GM12874 (cell line): ENCODE results near the gene DNAI1.

Experiments used
- TF ChIP-seq, protein P1 (sequence below): IDR thresholded peaks from 2 replicates; pipeline ENCODE4 v1.5.1; 2011; ENCODE audit warnings: low read depth, mild to moderate bottlenecking, control low read depth, low read length, moderate library complexity; ENCODE audit not compliant: insufficient read depth

The DNAI1 gene

DNA sequence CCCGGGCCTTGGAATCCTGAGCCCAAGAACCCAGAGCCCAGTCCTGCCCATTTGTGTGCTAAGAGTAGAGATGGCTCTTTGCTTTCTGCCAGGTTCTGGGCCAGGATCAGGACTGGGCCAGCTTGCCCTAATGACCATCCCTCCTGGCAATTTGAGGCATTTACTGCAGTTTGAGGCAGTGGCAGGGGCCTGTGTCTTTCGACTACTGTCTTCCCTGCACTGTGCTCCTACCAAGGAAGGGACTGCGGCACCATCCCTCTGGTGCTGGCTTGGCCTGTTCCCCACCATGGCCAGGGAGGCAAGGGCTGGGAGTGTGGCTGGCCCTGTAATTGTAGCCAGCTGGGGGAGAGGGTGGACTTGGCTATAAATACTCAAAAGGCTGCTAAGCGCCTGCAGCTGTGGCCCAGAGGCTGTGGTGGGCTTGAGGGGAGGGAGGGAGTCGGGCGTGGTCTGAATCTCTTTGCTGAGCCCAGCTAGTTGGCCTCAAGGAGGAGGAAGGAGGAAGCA, 59.6 kb downstream of the DNAI1 start:
- TF ChIP-seq, protein P1, sequence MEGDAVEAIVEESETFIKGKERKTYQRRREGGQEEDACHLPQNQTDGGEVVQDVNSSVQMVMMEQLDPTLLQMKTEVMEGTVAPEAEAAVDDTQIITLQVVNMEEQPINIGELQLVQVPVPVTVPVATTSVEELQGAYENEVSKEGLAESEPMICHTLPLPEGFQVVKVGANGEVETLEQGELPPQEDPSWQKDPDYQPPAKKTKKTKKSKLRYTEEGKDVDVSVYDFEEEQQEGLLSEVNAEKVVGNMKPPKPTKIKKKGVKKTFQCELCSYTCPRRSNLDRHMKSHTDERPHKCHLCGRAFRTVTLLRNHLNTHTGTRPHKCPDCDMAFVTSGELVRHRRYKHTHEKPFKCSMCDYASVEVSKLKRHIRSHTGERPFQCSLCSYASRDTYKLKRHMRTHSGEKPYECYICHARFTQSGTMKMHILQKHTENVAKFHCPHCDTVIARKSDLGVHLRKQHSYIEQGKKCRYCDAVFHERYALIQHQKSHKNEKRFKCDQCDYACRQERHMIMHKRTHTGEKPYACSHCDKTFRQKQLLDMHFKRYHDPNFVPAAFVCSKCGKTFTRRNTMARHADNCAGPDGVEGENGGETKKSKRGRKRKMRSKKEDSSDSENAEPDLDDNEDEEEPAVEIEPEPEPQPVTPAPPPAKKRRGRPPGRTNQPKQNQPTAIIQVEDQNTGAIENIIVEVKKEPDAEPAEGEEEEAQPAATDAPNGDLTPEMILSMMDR, result no peak

DNA sequence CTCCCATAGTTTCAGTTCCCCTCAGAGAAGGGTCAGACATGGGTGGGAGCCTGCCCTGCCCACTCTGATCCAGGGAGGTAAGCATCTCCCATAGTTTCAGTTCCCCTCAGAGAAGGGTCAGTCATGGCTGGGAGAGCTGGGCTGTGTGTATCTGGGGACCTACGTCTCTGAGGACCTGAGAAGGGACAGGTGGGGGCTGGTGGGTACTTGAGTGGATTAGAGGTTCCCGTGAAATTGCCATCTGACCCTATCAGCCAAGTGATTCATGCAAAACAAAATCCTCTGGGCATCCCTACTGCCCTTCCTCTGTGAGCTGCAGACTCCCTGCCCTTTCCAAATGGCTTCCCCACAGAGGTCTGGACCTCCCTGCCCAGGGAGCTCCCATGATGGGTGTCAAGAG, 60.3 kb downstream of the DNAI1 start:
- TF ChIP-seq, protein P1, result no peak

DNA sequence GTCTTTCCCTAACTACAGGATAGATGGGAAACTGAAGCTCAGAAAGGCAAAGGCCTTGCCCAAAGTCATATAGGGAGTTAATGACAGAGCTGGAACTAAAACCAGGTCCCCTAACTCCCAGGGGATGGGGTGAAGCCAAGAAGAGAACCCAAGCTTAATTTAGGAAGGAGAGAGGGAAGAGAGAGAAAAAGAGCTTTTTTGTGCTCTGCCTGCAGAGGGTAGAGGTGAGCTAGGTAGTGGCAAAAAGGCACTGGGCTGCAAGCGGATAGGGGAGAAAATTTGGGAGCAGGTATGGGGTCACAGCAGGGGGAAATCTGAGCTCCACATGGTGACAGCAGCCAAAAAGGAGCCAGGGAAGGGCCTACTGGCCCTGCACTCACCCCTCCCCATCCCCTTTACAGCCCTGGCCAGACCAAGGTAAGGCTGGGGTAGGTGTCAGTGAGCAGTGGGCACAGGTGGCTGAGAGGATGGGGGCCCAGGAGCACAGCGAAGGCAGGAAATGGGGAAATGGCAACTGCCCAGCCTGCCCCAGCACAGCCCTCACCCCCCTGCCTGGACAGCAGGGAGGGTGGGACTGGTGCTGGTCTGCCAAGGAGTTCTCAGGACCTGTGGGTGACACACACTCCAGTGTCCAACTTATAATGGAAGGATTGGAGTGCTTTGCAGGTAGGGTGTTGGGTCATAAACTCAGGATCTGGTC, 60.9 kb downstream of the DNAI1 start:
- TF ChIP-seq, protein P1, result 0 out of 2 replicates have a peak, but pooled peaks have one; percentile 6

DNA sequence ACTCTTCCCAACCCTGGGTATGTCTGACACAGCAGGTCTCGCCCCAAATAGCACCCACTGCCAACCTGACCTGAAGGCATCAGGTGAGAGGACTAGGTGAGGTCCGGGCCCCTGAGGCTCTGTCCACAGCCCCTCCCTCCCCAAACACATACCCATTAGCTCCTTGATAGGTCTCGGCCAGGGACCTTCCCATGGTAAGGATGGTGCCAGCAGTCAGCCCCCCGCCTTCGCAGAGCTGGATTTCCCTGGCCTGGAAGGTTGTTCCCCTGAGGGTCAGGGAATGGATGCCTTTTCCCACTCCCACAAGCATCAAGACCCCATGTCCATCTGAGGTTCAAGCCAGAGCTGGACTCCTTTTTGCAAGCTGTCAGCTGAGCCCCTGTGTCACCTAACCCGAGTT, 61.5 kb downstream of the DNAI1 start:
- TF ChIP-seq, protein P1, result no peak

DNA sequence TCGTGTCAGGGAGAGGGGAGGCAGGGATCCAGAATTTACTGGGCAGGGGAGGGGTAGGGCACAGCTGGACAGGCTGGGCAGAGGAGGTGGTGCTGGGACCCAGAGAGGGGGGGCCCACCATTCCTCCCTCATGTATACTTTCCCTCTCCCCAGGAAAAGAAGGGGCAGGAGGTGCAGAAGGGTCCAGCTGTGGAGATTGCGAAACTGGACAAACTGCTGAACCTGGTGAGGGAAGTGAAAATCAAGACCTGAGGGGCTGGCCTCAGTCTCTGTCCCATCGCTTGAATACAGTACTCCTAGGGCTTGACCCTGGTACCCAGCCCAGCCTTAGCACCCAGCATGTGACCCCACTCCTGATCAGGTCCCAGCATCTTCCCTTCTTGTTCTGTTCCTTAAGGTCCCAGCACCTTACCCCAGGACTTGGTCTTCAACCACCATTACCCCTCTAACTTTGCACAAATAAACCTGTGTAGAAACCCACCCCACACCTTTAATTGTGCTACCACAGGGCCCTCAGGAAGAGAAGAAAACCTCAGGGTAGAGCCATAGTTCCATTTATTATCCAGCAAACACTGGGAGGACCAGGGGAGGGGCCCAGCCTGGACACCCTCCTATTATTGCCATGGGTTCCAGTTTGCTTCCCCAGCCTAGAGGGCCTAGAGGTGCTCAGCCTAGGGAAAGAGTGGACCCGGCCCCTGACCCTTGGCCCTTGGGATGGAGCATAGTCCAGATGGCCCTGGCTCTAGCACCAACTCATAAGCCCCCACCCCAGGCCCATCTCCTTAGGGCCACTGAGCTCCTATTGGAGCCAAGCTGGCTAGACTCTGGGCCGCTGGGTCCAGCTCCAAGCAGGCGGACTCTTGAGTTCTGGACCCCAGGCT, 62.1 kb downstream of the DNAI1 start:
- TF ChIP-seq, protein P1, result no peak

DNA sequence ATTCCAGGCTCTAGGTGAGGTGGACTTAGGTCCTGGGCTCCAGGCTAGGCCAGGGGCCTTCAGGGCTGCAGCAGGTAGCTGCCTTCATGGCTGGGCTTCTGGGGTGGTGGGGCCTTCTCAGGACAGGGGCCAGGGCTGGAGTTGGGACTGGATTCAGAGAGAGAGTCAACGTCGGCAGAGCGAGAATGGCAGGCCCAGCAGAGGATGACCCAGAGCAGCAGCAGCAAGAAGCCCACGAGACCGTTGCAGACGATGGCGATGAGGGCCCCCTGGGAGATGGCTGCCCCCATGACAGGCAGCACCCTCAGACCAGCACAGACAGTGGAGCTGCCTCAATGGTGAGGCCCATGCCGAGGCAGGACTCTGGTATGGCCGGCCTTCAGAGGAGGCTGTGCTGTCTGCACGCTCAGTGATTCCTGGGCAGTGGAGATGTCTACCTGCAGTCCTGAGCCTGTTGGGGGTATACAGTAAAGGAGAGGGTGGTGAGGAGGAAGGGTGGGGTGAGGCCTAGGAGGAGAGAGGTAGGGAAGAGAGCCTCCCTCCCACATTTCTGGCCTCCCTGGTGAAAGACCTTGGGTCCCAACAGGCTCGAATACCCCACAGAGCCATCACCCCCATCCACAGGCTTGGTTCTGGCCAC, 62.9 kb downstream of the DNAI1 start:
- TF ChIP-seq, protein P1, result no peak
